ENCODE measurements around the gene TTC23.

- TF ChIP-seq FOXK2 (IDR thresholded peaks at IDR 0.05), result no peak
- TF ChIP-seq SP1 (IDR thresholded peaks at IDR 0.05), result no peak
- TF ChIP-seq HDGF (IDR thresholded peaks at IDR 0.05; ENCODE audit: borderline replicate concordance), result no peak
- TF ChIP-seq ELF4 (IDR thresholded peaks at IDR 0.05), result no peak
Measured at GRCh38 chr15:99099661-99100060, 149.7 kb downstream of the TTC23 start.

All from HEK293T (cell line).